WERI-Rb-1 (cell line): Measurements from ENCODE around the gene FSHR.
A peak's percentile ranks its signal among the peaks of the same experiment; 100 is the strongest.

Experiments
- DNase-seq: peaks from one replicate; pipeline ENCODE4 v3.0.0-alpha.2; 2020
- H3K27ac ChIP-seq: fragments of 250-450 bp; sonication (Bioruptor Pico); 2 replicates; pipeline ENCODE4 v1.5.1; 2020; ENCODE audit warnings: mild to moderate bottlenecking, moderate library complexity
- H3K27me3 ChIP-seq: fragments of 250-450 bp; sonication (Bioruptor Pico); 2 replicates; pipeline ENCODE4 v1.5.1; 2021; ENCODE audit warnings: mild to moderate bottlenecking, low read depth, moderate library complexity; ENCODE audit not compliant: insufficient read depth, severe bottlenecking
- H3K36me3 ChIP-seq: fragments of 250-450 bp; sonication (Bioruptor Pico); 2 replicates; pipeline ENCODE4 v1.5.1; 2020; ENCODE audit warnings: mild to moderate bottlenecking, moderate library complexity
- H3K4me3 ChIP-seq: 2 replicates; pipeline ENCODE4 v1.5.1; 2011; ENCODE audit warnings: low read depth, mild to moderate bottlenecking, control low read depth, low read length
- H3K9me3 ChIP-seq: fragments of 250-450 bp; sonication (Bioruptor Pico); 2 replicates; pipeline ENCODE4 v1.5.1; 2021; ENCODE audit warnings: mild to moderate bottlenecking, moderate library complexity; ENCODE audit not compliant: severe bottlenecking
- CTCF ChIP-seq: IDR thresholded peaks from 2 replicates; pipeline ENCODE4 v1.5.1; 2011; ENCODE audit warnings: low read depth, mild to moderate bottlenecking, control low read depth, inconsistent platforms, low read length

The FSHR gene

GRCh38 chr2:48991415-48992131 is 162.7 kb downstream of the FSHR start:
- DNase-seq: no peak
- no peak for TF ChIP-seq CTCF
- Histone ChIP-seq H3K4me3 (no peak overlapping the region), H3K9me3 (no peaks in the 10 kb centered on the region), H3K36me3 (no peaks in the 10 kb centered on the region), H3K27me3 (no peaks in the 10 kb centered on the region), H3K27ac (no peak overlapping the region)

- no peaks in the 10 kb centered on the region for H3K9me3 ChIP-seq
- no peak overlapping the region for H3K4me3 ChIP-seq
- no peaks in the 10 kb centered on the region for H3K27me3 ChIP-seq
- no peak overlapping the region for H3K27ac ChIP-seq
- no peak for TF ChIP-seq CTCF
- H3K36me3 ChIP-seq: no peaks in the 10 kb centered on the region
- no peak for DNase-seq
Measured at GRCh38 chr2:48984922-48985321, 169.4 kb downstream of the FSHR start.

- Histone ChIP-seq H3K9me3 (no peaks in the 10 kb centered on the region), H3K36me3 (no peaks in the 10 kb centered on the region), H3K4me3 (no peak overlapping the region), H3K27me3 (no peaks in the 10 kb centered on the region), H3K27ac (no peak overlapping the region)
- no peak for TF ChIP-seq CTCF
- peak; percentile 88 for DNase-seq
Measured at GRCh38 chr2:48983551-48983950, 170.8 kb downstream of the FSHR start.

- no peaks in the 10 kb centered on the region for H3K27me3 ChIP-seq
- DNase-seq: no peak
Measured at GRCh38 chr2:48982887-48983435, 171.4 kb downstream of the FSHR start.

GRCh38 chr2:48980846-48981245 is 173.5 kb downstream of the FSHR start:
- Histone ChIP-seq H3K27ac (no peak overlapping the region), H3K4me3 (no peak overlapping the region), H3K27me3 (no peaks in the 10 kb centered on the region), H3K9me3 (no peaks in the 10 kb centered on the region), H3K36me3 (no peaks in the 10 kb centered on the region)
- no peak for DNase-seq
- TF ChIP-seq CTCF: no peak

More at GRCh38 chr2:48982887-48983435, 171.4 kb downstream of the FSHR start:
- Histone ChIP-seq H3K27ac (no peak overlapping the region), H3K36me3 (no peaks in the 10 kb centered on the region), H3K9me3 (no peaks in the 10 kb centered on the region), H3K4me3 (no peak overlapping the region)
- no peak for TF ChIP-seq CTCF
